MG63 (cell line): Measurements from ENCODE around the gene BEND4. TPM values are rescaled to one million over a fixed set of nuclear protein-coding genes. Genes with fewer than 3 reads are reported as not detected.

Source experiments
- DNase-seq: peaks from one replicate; pipeline ENCODE4 v3.0.0-alpha.2; 2020
- H3K27me3 ChIP-seq: fragments of 250-450 bp; sonication (Bioruptor Pico); 2 replicates; pipeline ENCODE4 v1.5.1; 2020; ENCODE audit warnings: mild to moderate bottlenecking, moderate library complexity
- H3K36me3 ChIP-seq: fragments of 250-450 bp; sonication (Bioruptor Pico); 2 replicates; pipeline ENCODE4 v1.5.1; 2020; ENCODE audit warnings: mild to moderate bottlenecking, moderate library complexity
- H3K4me3 ChIP-seq: fragments of 250-450 bp; sonication (Bioruptor Pico); 2 replicates; pipeline ENCODE4 v1.5.1; 2020; ENCODE audit warnings: mild to moderate bottlenecking, moderate library complexity
- H3K9me3 ChIP-seq: fragments of 250-450 bp; sonication (Bioruptor Pico); 2 replicates; pipeline ENCODE4 v1.5.1; 2020; ENCODE audit warnings: mild to moderate bottlenecking, moderate library complexity
- total RNA-seq: library from RNA; depleted of rRNA; stranded (reverse); fragments of >200 nt; shearing (Covaris generic); gene quantifications from 2 replicates; pipeline ENCODE4 v1.2.3, GENCODE V29; 2014; ENCODE audit warnings: low replicate concordance

BEND4 gene
- total RNA-seq, 1 experiment from 2014 or later, result 0.16 TPM

- H3K9me3 ChIP-seq, result no peaks in the 10 kb centered on the region
- DNase-seq, result no peak
- no peaks in the 10 kb centered on the region for H3K27me3 ChIP-seq
- H3K4me3 ChIP-seq, result no peak overlapping the region
- no peaks in the 10 kb centered on the region for H3K36me3 ChIP-seq
Measured at GRCh38 chr4:42132099-42132498, 20.4 kb downstream of the BEND4 start.

- Histone ChIP-seq H3K4me3 (no peak overlapping the region), H3K9me3 (no peaks in the 10 kb centered on the region), H3K36me3 (no peaks in the 10 kb centered on the region), H3K27me3 (no peaks in the 10 kb centered on the region)
- no peak for DNase-seq
Measured at GRCh38 chr4:42123071-42123644, 29.3 kb downstream of the BEND4 start.

GRCh38 chr4:42122237-42122636, 30.2 kb downstream of the BEND4 start:
- H3K4me3 ChIP-seq, result no peak overlapping the region
- no peak for DNase-seq
- no peaks in the 10 kb centered on the region for H3K36me3 ChIP-seq
- no peaks in the 10 kb centered on the region for H3K27me3 ChIP-seq
- no peaks in the 10 kb centered on the region for H3K9me3 ChIP-seq

GRCh38 chr4:42119886-42120285, 32.6 kb downstream of the BEND4 start:
- H3K4me3 ChIP-seq, result no peak overlapping the region
- H3K27me3 ChIP-seq, result no peaks in the 10 kb centered on the region

GRCh38 chr4:42112846-42113245, 39.6 kb downstream of the BEND4 start:
- peak; percentile 32 for DNase-seq
- Histone ChIP-seq H3K4me3 (no peak overlapping the region), H3K27me3 (no peaks in the 10 kb centered on the region), H3K36me3 (no peaks in the 10 kb centered on the region), H3K9me3 (no peaks in the 10 kb centered on the region)

More at GRCh38 chr4:42119886-42120285, 32.6 kb downstream of the BEND4 start:
- no peak for DNase-seq
- Histone ChIP-seq H3K36me3 (no peaks in the 10 kb centered on the region), H3K9me3 (no peaks in the 10 kb centered on the region)

- Histone ChIP-seq H3K9me3 (no peaks in the 10 kb centered on the region), H3K4me3 (no peak overlapping the region), H3K27me3 (no peaks in the 10 kb centered on the region), H3K36me3 (no peaks in the 10 kb centered on the region)
- peak; percentile 6 for DNase-seq
Measured at GRCh38 chr4:42104521-42104920, 47.9 kb downstream of the BEND4 start.

- no peaks in the 10 kb centered on the region for H3K36me3 ChIP-seq
- H3K4me3 ChIP-seq, result no peak overlapping the region
- no peak for DNase-seq
- no peaks in the 10 kb centered on the region for H3K27me3 ChIP-seq
- no peaks in the 10 kb centered on the region for H3K9me3 ChIP-seq
Measured at GRCh38 chr4:42101446-42101975, 50.9 kb downstream of the BEND4 start.

- no peak for DNase-seq
- no peaks in the 10 kb centered on the region for H3K9me3 ChIP-seq
- no peaks in the 10 kb centered on the region for H3K27me3 ChIP-seq
- H3K4me3 ChIP-seq, result no peak overlapping the region
- H3K36me3 ChIP-seq, result no peaks in the 10 kb centered on the region
Measured at GRCh38 chr4:42088386-42088785, 64.1 kb downstream of the BEND4 start.

GRCh38 chr4:42083816-42084215, 68.6 kb downstream of the BEND4 start:
- Histone ChIP-seq H3K36me3 (no peaks in the 10 kb centered on the region), H3K27me3 (no peaks in the 10 kb centered on the region)

GRCh38 chr4:42080306-42080705, 72.1 kb downstream of the BEND4 start:
- no peak for DNase-seq
- Histone ChIP-seq H3K27me3 (no peaks in the 10 kb centered on the region), H3K4me3 (no peak overlapping the region), H3K9me3 (no peaks in the 10 kb centered on the region), H3K36me3 (no peaks in the 10 kb centered on the region)

More at GRCh38 chr4:42083816-42084215, 68.6 kb downstream of the BEND4 start:
- H3K4me3 ChIP-seq, result no peak overlapping the region
- no peak for DNase-seq
- H3K9me3 ChIP-seq, result no peaks in the 10 kb centered on the region

GRCh38 chr4:42078184-42078801, 74.2 kb downstream of the BEND4 start:
- H3K36me3 ChIP-seq, result no peaks in the 10 kb centered on the region

GRCh38 chr4:42074294-42074693, 78.2 kb downstream of the BEND4 start:
- Histone ChIP-seq H3K27me3 (no peaks in the 10 kb centered on the region), H3K36me3 (no peaks in the 10 kb centered on the region), H3K4me3 (no peak overlapping the region), H3K9me3 (no peaks in the 10 kb centered on the region)
- no peak for DNase-seq

More at GRCh38 chr4:42078184-42078801, 74.2 kb downstream of the BEND4 start:
- Histone ChIP-seq H3K27me3 (no peaks in the 10 kb centered on the region), H3K9me3 (no peaks in the 10 kb centered on the region), H3K4me3 (no peak overlapping the region)
- no peak for DNase-seq

GRCh38 chr4:42070463-42070862, 82.0 kb downstream of the BEND4 start:
- no peaks in the 10 kb centered on the region for H3K9me3 ChIP-seq
- no peak for DNase-seq
- H3K36me3 ChIP-seq, result no peaks in the 10 kb centered on the region

GRCh38 chr4:42067264-42067663, 85.2 kb downstream of the BEND4 start:
- Histone ChIP-seq H3K4me3 (no peak overlapping the region), H3K9me3 (no peaks in the 10 kb centered on the region), H3K36me3 (no peaks in the 10 kb centered on the region), H3K27me3 (no peaks in the 10 kb centered on the region)
- DNase-seq, result no peak

More at GRCh38 chr4:42070463-42070862, 82.0 kb downstream of the BEND4 start:
- no peak overlapping the region for H3K4me3 ChIP-seq
- H3K27me3 ChIP-seq, result no peaks in the 10 kb centered on the region

- Histone ChIP-seq H3K36me3 (no peaks in the 10 kb centered on the region), H3K4me3 (no peak overlapping the region), H3K27me3 (no peaks in the 10 kb centered on the region), H3K9me3 (no peaks in the 10 kb centered on the region)
- no peak for DNase-seq
Measured at GRCh38 chr4:42066402-42066801, 86.1 kb downstream of the BEND4 start.
